ENCODE measurements around the gene CRYBG1. TPM values are rescaled to one million over a fixed set of nuclear protein-coding genes. Genes with fewer than 3 reads are reported as not detected.
"Not testable (repeated sequence)": the region's sequence is repeated elsewhere in the genome, so short reads cannot be mapped to it uniquely, and the experiment has no call there.

CRYBG1 gene
- polyA plus RNA-seq, 2 donors, result 45.2 to 74.9 TPM

GRCh38 chr6:106586815-106587415 is 226.4 kb downstream of the CRYBG1 start:
- no peak overlapping the region for H3K27ac ChIP-seq (ENCODE audit: low read depth in 2 of 2, low read length in 1 of 2)
- peaks cover 5 to 12% of the 10 kb centered on the region in 2 donors for H3K36me3 ChIP-seq (ENCODE audit: control insufficient read depth in 2 of 2, insufficient read depth in 2 of 2, low read length in 1 of 2)
- no peaks in the 10 kb centered on the region for H3K27me3 ChIP-seq (ENCODE audit: control insufficient read depth in 1 of 2, insufficient read depth in 2 of 2, low read length in 2 of 2)
- no peaks in the 10 kb centered on the region for H3K4me1 ChIP-seq (ENCODE audit: control insufficient read depth in 2 of 2, insufficient read depth in 2 of 2, low read length in 1 of 2)
- H3K9me3 ChIP-seq (ENCODE audit: control insufficient read depth in 2 of 2, insufficient read depth in 1 of 2, low read depth in 1 of 2, low read length in 1 of 2), result no peaks in the 10 kb centered on the region
- WGBS, 2 donors, result 86 to 87% methylated on average over 4 of the region's 4 CpGs
- no peak overlapping the region for H3K4me3 ChIP-seq (ENCODE audit: low read depth in 1 of 2, low read length in 2 of 2)

- not testable (repeated sequence) for H3K9me3 ChIP-seq (ENCODE audit: control insufficient read depth in 2 of 2, insufficient read depth in 1 of 2, low read depth in 1 of 2, low read length in 1 of 2); H3K27me3 ChIP-seq (ENCODE audit: control insufficient read depth in 1 of 2, insufficient read depth in 2 of 2, low read length in 2 of 2); H3K4me3 ChIP-seq (ENCODE audit: low read depth in 1 of 2, low read length in 2 of 2); H3K27ac ChIP-seq (ENCODE audit: low read depth in 2 of 2, low read length in 1 of 2); H3K4me1 ChIP-seq (ENCODE audit: control insufficient read depth in 2 of 2, insufficient read depth in 2 of 2, low read length in 1 of 2); H3K36me3 ChIP-seq (ENCODE audit: control insufficient read depth in 2 of 2, insufficient read depth in 2 of 2, low read length in 1 of 2)
- 78 to 84% methylated on average over 3 to 4 of the region's 5 CpGs for WGBS, 2 donors
These were observed 228.4 kb downstream of the CRYBG1 start for GRCh38 chr6:106588937-106589336.

GRCh38 chr6:106591111-106591825 is 230.8 kb downstream of the CRYBG1 start:
- Histone ChIP-seq H3K4me3 (ENCODE audit: low read depth in 1 of 2, low read length in 2 of 2) (no peak overlapping the region), H3K27ac (ENCODE audit: low read depth in 2 of 2, low read length in 1 of 2) (no peak overlapping the region), H3K9me3 (ENCODE audit: control insufficient read depth in 2 of 2, insufficient read depth in 1 of 2, low read depth in 1 of 2, low read length in 1 of 2) (no peaks in the 10 kb centered on the region), H3K4me1 (ENCODE audit: control insufficient read depth in 2 of 2, insufficient read depth in 2 of 2, low read length in 1 of 2) (no peaks in the 10 kb centered on the region), H3K36me3 (ENCODE audit: control insufficient read depth in 2 of 2, insufficient read depth in 2 of 2, low read length in 1 of 2) (peaks cover 0 to 3% of the 10 kb centered on the region in 2 donors), H3K27me3 (ENCODE audit: control insufficient read depth in 1 of 2, insufficient read depth in 2 of 2, low read length in 2 of 2) (no peaks in the 10 kb centered on the region)
- WGBS, 2 donors, result 94 to 98% methylated on average over 3 of the region's 3 CpGs

DNA sequence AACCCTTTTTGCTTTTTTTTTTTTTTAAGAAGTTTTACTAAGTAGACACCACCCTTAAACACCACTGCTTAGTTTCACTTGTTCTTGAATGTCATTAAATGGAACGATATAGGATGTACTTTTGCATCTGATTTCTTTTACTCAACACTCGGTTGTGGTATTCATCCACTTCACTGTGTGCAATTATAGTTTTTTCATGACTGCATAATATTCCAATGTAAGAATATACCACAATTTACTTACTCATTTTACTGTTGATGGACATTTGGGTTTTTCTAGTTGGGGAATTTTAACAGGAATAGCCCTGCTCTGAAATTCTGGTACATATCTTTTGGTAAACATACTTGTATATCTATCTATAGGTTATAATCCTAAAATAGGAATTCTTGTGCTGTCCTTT is 238.9 kb downstream of the CRYBG1 start:
- H3K36me3 ChIP-seq (ENCODE audit: control insufficient read depth in 2 of 2, insufficient read depth in 2 of 2, low read length in 1 of 2), result no peaks in the 10 kb centered on the region
- no peaks in the 10 kb centered on the region for H3K9me3 ChIP-seq (ENCODE audit: control insufficient read depth in 2 of 2, insufficient read depth in 1 of 2, low read depth in 1 of 2, low read length in 1 of 2)
- WGBS, 2 donors, result 48 to 91% methylated on average over 2 of the region's 2 CpGs
- H3K4me3 ChIP-seq (ENCODE audit: low read depth in 1 of 2, low read length in 2 of 2), result no peak overlapping the region
- no peaks in the 10 kb centered on the region for H3K4me1 ChIP-seq (ENCODE audit: control insufficient read depth in 2 of 2, insufficient read depth in 2 of 2, low read length in 1 of 2)
- no peaks in the 10 kb centered on the region for H3K27me3 ChIP-seq (ENCODE audit: control insufficient read depth in 1 of 2, insufficient read depth in 2 of 2, low read length in 2 of 2)
- no peak overlapping the region for H3K27ac ChIP-seq (ENCODE audit: low read depth in 2 of 2, low read length in 1 of 2)

GRCh38 chr6:106600329-106600728 is 239.8 kb downstream of the CRYBG1 start:
- no peaks in the 10 kb centered on the region for H3K4me1 ChIP-seq (ENCODE audit: control insufficient read depth in 2 of 2, insufficient read depth in 2 of 2, low read length in 1 of 2)
- no peak overlapping the region for H3K4me3 ChIP-seq (ENCODE audit: low read depth in 1 of 2, low read length in 2 of 2)
- no peaks in the 10 kb centered on the region for H3K9me3 ChIP-seq (ENCODE audit: control insufficient read depth in 2 of 2, insufficient read depth in 1 of 2, low read depth in 1 of 2, low read length in 1 of 2)
- H3K27me3 ChIP-seq (ENCODE audit: control insufficient read depth in 1 of 2, insufficient read depth in 2 of 2, low read length in 2 of 2), result no peaks in the 10 kb centered on the region
- H3K27ac ChIP-seq (ENCODE audit: low read depth in 2 of 2, low read length in 1 of 2), result no peak overlapping the region
- WGBS, 2 donors, result 96% methylated on average over 2 of the region's 2 CpGs
- H3K36me3 ChIP-seq (ENCODE audit: control insufficient read depth in 2 of 2, insufficient read depth in 2 of 2, low read length in 1 of 2), result peaks cover 0 to 2% of the 10 kb centered on the region in 2 donors

DNA sequence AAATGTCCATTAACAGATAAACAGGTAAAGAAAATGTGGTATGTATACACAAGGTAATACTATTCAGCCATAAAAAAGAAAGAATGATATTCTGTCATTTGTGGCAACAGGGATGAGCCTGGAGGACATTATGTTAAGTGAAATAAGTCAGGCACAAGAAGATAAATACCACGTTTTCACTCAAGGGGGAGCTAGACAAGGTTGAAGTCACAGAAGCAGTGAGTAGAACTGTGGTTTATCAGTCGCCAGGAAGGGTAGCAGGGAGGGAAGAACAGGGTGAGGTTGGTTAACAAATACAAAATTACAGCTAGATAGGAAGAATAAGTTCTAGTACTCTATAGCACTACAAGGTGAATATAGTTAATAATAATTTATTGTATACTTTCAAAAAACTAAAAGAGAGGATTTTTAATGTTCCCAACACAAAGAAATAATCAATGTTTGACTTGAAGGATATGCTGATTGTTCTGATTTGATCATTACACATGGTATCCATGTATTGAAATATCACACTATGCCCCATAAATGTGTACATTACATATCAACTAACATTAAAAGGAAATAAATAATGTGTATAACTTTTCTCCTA is 247.7 kb downstream of the CRYBG1 start:
- Histone ChIP-seq H3K4me1 (ENCODE audit: control insufficient read depth in 2 of 2, insufficient read depth in 2 of 2, low read length in 1 of 2) (no peaks in the 10 kb centered on the region), H3K27ac (ENCODE audit: low read depth in 2 of 2, low read length in 1 of 2) (no peak overlapping the region), H3K4me3 (ENCODE audit: low read depth in 1 of 2, low read length in 2 of 2) (no peak overlapping the region), H3K36me3 (ENCODE audit: control insufficient read depth in 2 of 2, insufficient read depth in 2 of 2, low read length in 1 of 2) (peaks cover 0 to 2% of the 10 kb centered on the region in 2 donors), H3K27me3 (ENCODE audit: control insufficient read depth in 1 of 2, insufficient read depth in 2 of 2, low read length in 2 of 2) (no peaks in the 10 kb centered on the region), H3K9me3 (ENCODE audit: control insufficient read depth in 2 of 2, insufficient read depth in 1 of 2, low read depth in 1 of 2, low read length in 1 of 2) (no peaks in the 10 kb centered on the region)
- 12 to 13% methylated on average over 2 of the region's 2 CpGs for WGBS, 2 donors

DNA sequence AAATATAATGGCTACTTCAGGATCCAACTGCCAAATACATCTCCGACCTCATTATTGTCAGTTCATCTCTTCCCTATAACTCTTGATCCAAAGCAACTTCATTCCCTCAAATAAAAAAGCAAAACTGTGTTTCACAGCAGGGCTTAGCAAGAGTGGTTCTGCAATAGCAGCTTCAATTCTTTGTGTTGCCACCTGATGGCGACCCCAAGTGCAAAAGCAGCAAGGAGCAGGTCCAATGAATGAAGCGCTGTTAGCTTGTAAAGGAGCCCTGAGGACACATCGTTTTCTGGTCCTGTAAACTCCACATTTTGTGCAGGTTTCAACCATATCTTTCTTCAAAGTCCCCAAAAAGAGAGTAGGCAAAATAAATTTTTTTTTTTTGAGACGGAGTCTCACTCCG is 249.2 kb downstream of the CRYBG1 start:
- H3K4me3 ChIP-seq (ENCODE audit: low read depth in 1 of 2, low read length in 2 of 2), result no peak overlapping the region
- no peaks in the 10 kb centered on the region for H3K4me1 ChIP-seq (ENCODE audit: control insufficient read depth in 2 of 2, insufficient read depth in 2 of 2, low read length in 1 of 2)
- H3K36me3 ChIP-seq (ENCODE audit: control insufficient read depth in 2 of 2, insufficient read depth in 2 of 2, low read length in 1 of 2), result peaks cover 0 to 2% of the 10 kb centered on the region in 2 donors
- H3K27ac ChIP-seq (ENCODE audit: low read depth in 2 of 2, low read length in 1 of 2), result no peak overlapping the region
- no peaks in the 10 kb centered on the region for H3K9me3 ChIP-seq (ENCODE audit: control insufficient read depth in 2 of 2, insufficient read depth in 1 of 2, low read depth in 1 of 2, low read length in 1 of 2)
- WGBS, 2 donors, result 76 to 77% methylated on average over 6 of the region's 6 CpGs
- no peaks in the 10 kb centered on the region for H3K27me3 ChIP-seq (ENCODE audit: control insufficient read depth in 1 of 2, insufficient read depth in 2 of 2, low read length in 2 of 2)

GRCh38 chr6:106611030-106611429 is 250.5 kb downstream of the CRYBG1 start:
- H3K27me3 ChIP-seq (ENCODE audit: control insufficient read depth in 1 of 2, insufficient read depth in 2 of 2, low read length in 2 of 2), result no peaks in the 10 kb centered on the region
- WGBS, 2 donors, result 82 to 91% methylated on average over 2 of the region's 2 CpGs
- H3K27ac ChIP-seq (ENCODE audit: low read depth in 2 of 2, low read length in 1 of 2), result no peak overlapping the region
- H3K4me1 ChIP-seq (ENCODE audit: control insufficient read depth in 2 of 2, insufficient read depth in 2 of 2, low read length in 1 of 2), result no peaks in the 10 kb centered on the region
- H3K9me3 ChIP-seq (ENCODE audit: control insufficient read depth in 2 of 2, insufficient read depth in 1 of 2, low read depth in 1 of 2, low read length in 1 of 2), result no peaks in the 10 kb centered on the region
- no peak overlapping the region for H3K4me3 ChIP-seq (ENCODE audit: low read depth in 1 of 2, low read length in 2 of 2)
- no peaks in the 10 kb centered on the region for H3K36me3 ChIP-seq (ENCODE audit: control insufficient read depth in 2 of 2, insufficient read depth in 2 of 2, low read length in 1 of 2)

DNA sequence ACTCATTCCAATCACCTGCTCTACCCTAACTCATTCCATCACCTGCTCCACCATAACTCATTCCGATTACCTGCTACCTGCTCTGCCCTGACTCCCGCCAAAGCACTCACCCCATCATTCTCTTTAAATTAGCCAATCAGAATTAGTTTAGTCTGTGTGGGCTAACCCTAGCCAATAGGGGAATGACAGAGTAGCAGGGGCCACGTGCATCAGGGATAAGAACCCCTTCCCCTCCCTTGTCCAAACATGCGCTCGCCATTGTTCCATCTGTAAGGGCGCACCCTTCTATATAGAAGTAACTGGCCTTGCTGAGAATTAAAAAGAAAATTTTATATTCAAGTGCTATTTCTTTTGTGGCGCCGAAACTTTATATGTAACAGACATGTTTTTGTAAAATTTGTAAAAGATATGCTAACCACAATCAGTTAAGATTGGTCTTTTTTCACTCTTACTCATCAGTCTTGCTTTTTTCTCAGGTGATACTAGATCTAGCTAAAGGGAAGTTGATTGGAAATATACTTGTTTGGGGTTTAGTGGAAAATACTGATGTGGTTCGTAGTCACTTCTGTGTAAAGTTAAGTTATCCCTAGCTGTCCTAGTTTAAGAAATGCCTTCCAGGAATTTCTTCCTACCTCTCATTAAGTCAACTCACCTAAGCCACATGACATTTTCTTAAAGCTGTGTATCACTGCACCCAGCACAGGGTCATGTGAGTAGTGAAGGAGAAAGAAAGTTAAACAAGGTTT is 252.3 kb downstream of the CRYBG1 start:
- Histone ChIP-seq H3K27ac (ENCODE audit: low read depth in 2 of 2, low read length in 1 of 2) (no peak overlapping the region), H3K4me3 (ENCODE audit: low read depth in 1 of 2, low read length in 2 of 2) (no peak overlapping the region), H3K4me1 (ENCODE audit: control insufficient read depth in 2 of 2, insufficient read depth in 2 of 2, low read length in 1 of 2) (no peaks in the 10 kb centered on the region), H3K27me3 (ENCODE audit: control insufficient read depth in 1 of 2, insufficient read depth in 2 of 2, low read length in 2 of 2) (no peaks in the 10 kb centered on the region), H3K36me3 (ENCODE audit: control insufficient read depth in 2 of 2, insufficient read depth in 2 of 2, low read length in 1 of 2) (peaks cover 0 to 2% of the 10 kb centered on the region in 2 donors), H3K9me3 (ENCODE audit: control insufficient read depth in 2 of 2, insufficient read depth in 1 of 2, low read depth in 1 of 2, low read length in 1 of 2) (no peaks in the 10 kb centered on the region)
- WGBS, 2 donors, result 92 to 93% methylated on average over 9 of the region's 9 CpGs

All from esophagus (tissue), 2 donors.